Left hindlimb (tissue), 1 donor: Measurements from ENCODE around the gene CCL24.
"Not testable (repeated sequence)": the region's sequence is repeated elsewhere in the genome, so short reads cannot be mapped to it uniquely, and the experiment has no call there.

ENCODE experiments used
- DNase-seq: peaks from one replicate; pipeline ENCODE4 v3.0.0-alpha.2; 2018

The CCL24 gene

DNA sequence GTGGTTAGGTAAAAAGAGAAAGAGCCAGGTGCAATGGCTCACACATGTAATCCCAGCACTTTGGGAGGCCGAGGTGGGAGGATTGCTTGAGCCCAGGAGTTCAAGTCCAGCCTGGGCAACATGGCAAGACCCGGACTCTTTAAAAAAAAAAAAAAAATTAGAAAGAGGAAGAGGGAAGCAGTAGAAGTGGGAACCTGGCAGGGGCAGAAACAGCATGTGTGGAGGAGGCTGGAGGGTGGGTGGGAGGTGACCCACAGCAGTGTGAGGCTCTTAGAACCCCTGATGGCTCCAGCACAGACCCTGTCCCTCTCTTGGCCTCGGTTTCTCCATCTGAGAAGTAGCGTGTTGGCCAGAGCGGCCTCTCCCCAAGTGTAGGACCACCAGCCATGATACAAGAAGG is 4.9 kb upstream of the CCL24 start:
- no peak for DNase-seq

DNA sequence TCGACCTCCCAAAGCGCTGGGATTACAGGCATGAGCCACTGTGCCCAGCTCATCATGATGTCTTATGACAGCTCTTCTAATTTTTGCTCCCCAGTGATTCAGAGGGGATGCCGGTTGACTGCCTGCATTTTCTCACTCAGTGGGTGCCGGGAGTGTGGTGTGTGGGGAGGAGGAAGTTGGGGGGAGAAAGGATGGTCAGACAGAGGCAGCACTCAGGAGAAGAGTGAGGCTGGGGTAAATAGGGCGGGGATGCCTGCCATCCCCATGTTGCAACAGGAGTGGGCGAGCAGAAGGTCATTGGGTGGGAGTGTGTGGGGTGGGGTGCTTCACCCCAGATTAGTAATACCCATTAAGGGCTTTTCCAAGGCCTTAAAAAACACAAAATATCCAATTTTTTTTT is 3.5 kb upstream of the CCL24 start:
- no peak for DNase-seq

GRCh38 chr7:75815418-75816064 is 1.9 kb upstream of the CCL24 start:
- no peak for DNase-seq

- DNase-seq = no peak
These were observed 871 bp upstream of the CCL24 start for GRCh38 chr7:75814407-75814947.

GRCh38 chr7:75813084-75813483 is 522 bp downstream of the CCL24 start:
- DNase-seq = no peak

DNA sequence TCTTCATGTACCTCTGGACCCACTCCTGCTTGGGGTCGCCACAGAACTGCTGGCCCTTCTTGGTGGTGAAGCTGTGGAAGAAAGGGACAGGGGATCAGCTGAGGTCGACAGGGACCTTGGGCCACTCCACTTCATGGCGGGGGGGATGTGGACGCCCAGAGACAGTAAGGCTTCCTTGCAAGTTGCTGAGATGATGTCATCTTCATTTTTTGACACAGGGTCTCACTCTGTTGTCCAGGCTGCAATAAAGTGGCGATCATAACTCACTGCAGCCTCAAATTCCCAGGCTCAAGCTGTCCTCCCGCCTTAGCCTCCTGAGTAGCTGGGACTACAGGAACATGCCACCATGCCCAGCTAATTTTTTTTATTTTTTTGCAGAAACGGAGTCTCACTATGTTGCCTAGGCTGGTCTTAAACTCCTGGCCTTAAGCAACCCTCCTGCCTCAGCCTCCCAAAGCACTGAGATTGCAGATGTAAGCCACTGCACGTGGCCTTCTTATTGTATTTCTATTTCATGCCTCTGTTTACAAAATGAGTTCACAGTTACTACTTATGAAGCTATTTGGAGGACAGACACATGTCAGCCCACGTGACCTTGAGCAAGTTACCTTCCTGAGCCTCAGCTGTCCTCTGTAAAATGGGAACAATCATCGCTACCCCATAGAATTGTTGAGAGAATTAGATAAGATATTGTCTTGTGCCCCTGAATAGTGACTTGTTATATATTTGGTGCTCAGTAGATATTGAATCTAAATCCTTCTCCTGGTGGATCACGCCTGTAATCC is 1.5 kb downstream of the CCL24 start:
- no peak for DNase-seq

DNA sequence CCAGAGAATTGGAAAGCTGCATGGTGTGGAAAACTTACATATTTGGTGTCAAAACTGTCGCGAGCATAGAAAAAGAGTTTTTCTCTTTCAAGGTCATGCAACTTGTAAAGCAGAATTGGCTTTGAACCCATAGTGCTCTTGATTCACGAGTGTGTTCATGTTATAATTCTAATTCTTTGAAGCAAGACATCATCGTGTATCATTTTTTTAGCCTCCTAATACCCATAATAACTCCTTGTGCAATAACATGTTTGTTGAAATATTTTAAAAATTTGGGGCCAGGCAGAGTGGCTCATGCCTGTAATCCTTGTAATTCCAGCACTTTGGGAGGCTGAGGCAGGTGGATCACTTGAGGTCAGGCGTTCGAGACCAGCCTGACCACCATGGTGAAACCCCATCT is 4.2 kb downstream of the CCL24 start:
- DNase-seq = no peak

- no peak for DNase-seq
These were observed 5.5 kb downstream of the CCL24 start for GRCh38 chr7:75808106-75808505.

DNA sequence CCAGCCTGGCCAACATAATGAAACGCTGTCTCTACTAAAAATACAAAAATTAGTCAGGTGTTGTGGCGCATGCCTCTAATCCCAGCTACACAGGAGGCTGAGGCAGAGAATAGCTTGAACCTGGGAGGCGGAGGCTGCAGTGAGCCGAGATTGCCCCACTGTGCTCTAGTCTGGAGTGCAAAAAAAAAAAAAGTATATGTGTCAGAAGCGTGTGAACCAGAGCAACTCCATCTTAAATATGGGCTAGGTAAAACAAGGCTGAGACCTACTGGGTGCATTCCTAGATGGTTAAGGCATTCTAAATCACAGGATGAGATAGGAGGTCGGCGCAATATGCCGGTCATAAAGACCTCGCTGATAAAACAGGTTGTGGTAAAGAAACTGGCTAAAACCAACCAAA is 6.2 kb downstream of the CCL24 start:
- DNase-seq = no peak

DNA sequence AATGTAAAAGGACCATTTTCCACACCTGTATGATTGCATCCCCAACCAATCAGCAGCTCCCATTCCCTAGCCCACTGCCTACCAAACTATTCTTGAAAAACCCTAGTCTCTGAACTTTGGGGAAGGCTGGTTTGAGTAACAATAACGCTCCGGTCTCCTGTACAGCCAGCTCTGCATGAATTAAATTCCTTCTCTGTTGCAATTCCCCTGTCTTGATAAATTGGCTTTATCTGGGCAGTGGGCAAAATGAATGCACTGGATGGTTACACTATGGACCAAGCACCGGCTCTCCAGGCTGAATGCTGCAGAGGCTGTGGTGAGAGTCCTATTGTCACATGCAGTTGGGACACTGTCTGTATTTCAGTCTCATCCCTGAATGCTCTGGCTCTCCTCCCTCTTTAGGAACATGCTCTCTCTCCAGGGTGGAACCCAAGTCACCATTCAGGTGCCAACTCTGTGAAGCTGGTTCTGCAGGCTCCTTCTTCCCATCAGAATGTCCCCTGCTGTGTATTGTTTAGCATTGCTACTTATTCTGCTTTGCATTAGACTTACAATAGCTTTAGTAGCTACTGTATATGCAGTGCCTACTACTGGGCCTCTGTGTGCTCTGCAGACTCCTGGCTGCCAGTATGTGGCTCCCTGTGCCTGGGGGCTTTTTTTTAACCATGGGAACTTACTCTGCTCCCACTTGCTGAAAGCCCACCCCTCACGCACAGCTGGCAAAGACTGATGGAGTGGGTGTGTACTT is 6.9 kb downstream of the CCL24 start:
- DNase-seq = no peak

- DNase-seq = no peak
These were observed 8.9 kb downstream of the CCL24 start for GRCh38 chr7:75804705-75805104.

DNA sequence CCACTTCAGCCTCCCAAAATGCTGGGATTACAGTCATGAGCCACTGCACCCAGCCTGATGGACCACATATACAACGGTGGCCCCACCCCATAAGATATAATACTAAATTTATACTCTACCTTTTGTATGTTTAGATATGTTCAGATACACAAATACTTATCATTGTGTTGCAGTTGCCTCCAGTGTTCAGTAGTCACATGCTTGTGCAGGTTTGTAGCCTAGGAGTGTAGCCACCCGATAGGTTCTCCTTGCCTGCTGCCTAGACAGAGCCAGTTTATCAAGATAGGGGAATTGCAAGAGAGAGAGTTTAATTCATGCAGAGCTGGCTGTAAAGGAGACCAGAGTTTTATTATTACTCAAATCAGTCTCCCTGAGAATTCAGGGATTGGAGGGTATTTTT is 9.6 kb downstream of the CCL24 start:
- no peak for DNase-seq

- DNase-seq = no peak
These were observed 11.1 kb downstream of the CCL24 start for GRCh38 chr7:75802552-75802821.

DNA sequence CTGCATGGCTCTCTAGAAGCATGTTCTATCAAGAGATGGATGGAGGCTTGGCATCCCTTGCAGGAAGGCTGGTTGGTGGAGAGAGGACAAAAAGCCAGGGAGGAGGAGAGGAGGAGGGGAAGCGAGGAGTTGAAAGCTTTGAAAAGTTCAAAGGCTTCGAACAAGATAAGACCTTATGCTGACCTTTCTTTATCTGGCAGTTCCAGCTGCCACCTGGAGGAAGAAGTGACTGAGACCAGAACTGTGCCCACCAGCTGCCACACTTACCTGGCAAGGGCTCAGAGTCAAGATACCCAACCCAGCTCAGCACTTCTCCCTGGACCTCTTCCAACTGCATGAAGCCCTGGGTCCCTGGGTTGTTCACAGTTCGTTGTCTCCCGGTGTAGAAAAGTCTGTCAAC is 14.8 kb downstream of the CCL24 start:
- no peak for DNase-seq

GRCh38 chr7:75796420-75796819 is 17.2 kb downstream of the CCL24 start:
- DNase-seq = no peak

- no peak for DNase-seq
These were observed 17.7 kb downstream of the CCL24 start for GRCh38 chr7:75795831-75796285.

DNA sequence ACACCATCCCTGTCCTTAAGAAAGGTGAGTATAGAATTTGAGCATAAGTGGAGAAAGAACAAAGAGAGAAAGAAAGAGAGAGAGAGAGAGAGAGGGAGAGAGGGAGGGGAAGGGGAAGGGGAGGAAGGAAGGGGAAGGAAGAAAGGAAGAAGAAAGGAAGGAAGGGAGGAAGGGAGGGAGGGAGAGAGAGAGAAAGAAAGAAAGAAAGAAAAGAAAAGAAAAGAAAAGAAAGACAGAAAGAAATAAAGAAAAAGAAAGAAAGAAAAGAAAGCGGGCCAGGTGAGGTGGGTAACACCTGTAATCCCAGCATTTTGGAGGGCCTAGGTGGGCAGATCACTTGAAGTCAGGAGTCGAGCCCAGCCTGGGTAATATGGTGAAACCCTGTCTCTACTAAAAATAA is 19.9 kb downstream of the CCL24 start:
- DNase-seq = no peak

GRCh38 chr7:75792567-75792966 is 21.0 kb downstream of the CCL24 start:
- DNase-seq = not testable (repeated sequence)

DNA sequence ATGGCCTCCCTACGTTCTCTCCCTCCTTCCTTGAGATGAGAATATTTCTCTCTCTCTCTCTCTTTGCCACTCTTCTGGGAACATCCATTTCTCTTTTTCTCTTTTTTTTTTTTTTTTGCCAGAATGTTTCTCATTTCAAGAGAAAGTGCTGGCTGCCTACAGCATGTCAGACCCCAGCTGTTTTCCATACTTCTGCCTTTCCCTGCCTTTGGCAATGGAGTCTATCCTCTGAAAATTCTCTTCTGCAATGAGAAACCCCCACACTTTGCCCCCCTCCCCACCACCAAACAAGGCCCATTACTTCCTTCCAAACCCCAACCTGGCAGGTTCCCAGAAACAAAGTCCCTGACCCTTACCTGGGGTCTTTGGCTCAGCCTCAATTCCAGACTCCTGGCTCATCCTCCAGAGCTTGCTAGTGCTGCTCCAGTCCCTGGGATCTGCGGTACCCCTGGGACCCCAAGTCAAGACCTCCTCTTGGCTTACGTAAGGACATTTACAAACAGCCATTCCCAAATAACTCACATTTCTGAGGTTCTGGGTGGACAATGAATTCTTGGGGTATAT is 24.2 kb downstream of the CCL24 start:
- peak; percentile 47 for DNase-seq

DNA sequence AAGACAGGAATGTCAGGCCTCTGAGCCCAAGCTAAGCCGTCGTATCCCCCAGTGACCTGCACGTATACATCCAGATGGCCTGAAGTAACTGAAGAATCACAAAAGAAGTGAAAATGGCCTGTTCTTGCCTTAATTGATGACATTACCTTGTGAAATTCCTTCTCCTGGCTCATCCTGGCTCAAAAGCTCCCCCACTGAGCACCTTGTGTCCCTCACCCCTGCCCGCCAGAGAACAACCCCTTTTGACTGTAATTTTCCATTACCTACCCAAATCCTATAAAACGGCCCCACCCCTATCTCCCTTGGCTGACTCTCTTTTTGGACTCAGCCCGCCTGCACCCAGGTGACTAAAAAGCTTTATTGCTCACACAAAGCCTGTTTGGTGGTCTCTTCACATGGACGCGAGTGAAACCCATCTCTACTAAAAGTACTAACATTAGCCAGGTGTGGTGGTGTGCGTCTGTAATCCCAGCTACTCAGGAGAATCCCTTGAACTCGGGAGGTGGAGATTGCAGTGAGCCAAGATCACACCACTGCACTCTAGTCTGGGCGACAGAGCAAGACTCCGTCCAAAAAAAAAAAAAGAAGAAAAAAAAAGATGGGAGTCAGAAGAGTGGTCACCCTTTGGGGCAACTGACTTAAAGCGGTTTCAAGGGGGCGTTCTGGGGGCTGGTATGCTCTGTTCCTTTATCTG is 25.3 kb downstream of the CCL24 start:
- not testable (repeated sequence) for DNase-seq

DNA sequence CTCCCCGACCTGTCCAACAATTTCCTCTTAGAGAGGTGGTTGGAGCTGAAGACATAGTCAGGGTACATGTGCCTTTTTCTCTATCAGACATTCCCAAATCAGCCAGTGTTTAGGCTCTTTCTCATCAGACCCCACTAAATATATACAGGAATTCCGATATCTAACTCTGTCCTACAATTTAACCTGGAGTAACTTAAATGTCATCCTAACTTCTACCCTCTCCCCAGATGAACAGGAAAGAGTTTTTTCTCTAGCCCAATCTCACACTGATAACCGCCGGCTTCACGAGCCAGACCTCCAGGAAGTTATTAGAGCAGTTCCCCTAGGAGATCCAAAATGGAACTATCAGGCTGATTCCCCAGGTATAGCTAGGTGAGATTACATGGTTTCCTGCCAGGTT is 30.5 kb downstream of the CCL24 start:
- not testable (repeated sequence) for DNase-seq

DNA sequence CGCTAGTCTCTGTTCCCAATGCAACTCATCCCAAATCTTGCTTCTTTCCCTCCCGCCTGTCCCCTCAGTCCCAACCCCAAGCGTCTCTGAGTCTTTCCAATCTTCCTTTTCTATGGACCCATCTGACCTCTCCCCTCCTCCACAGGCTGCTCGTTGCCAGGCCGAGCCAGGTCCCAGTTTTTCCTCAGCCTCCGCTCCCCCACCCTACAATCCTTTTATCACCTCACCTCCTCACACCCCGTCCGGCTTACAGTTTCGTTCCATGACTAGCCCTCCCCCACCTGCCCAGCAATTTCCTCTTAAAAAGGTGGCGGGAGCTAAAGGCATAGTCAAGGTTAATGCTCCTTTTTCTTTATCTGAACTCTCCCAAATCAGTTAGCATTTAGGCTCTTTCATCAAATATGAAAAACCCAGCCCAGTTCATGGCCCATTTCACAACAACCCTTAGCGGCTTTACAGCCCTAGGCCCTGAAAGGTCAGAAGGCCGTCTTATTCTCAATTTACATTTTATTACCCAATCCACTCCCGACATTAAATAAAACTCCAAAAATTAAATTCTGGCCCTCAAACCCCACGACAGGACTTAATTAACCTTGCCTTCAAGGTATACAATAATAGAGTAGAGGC is 32.8 kb downstream of the CCL24 start:
- not testable (repeated sequence) for DNase-seq
